HepG2 (cell line): Measurements from ENCODE around the gene SDR39U1. TPM values are rescaled to one million over a fixed set of nuclear protein-coding genes. Genes with fewer than 3 reads are reported as not detected.
A peak's percentile ranks its signal among the peaks of the same experiment; 100 is the strongest.

ENCODE experiments used
- BRCA1 ChIP-seq: sonication (generic); formaldehyde crosslinking; IDR thresholded peaks from 2 replicates; pipeline ENCODE4 v1.4.0; 2020; ENCODE audit warnings: missing genetic modification reagents
- CENPT ChIP-seq: sonication (generic); formaldehyde crosslinking; IDR thresholded peaks from 2 replicates; pipeline ENCODE4 v1.8.0; 2022; ENCODE audit warnings: low read depth, mild to moderate bottlenecking, moderate library complexity, missing genetic modification reagents
- ELF4 ChIP-seq: sonication (generic); formaldehyde crosslinking; IDR thresholded peaks from 2 replicates; pipeline ENCODE4 v1.5.0; 2020; ENCODE audit warnings: missing genetic modification reagents, mild to moderate bottlenecking, moderate library complexity, borderline replicate concordance
- GATAD2A ChIP-seq: IDR thresholded peaks from 2 replicates; pipeline ENCODE4 v1.6.1; 2016
- HDAC6 ChIP-seq: fragments of 200-600 bp; sonication (generic); IDR thresholded peaks from 2 replicates; pipeline ENCODE4 v1.7.0; 2017; ENCODE audit warnings: mild to moderate bottlenecking, antibody characterized with exemption, low read length, low read depth
- HMG20B ChIP-seq: conservative IDR thresholded peaks from 2 replicates; pipeline ENCODE4 v1.6.1; 2016; ENCODE audit warnings: missing genetic modification reagents, missing compliant biosample characterization
- IKZF5 ChIP-seq: IDR thresholded peaks from 2 replicates; pipeline ENCODE4 v1.6.1; 2018; ENCODE audit warnings: missing genetic modification reagents, mild to moderate bottlenecking, missing compliant biosample characterization
- KLF13 ChIP-seq: sonication (generic); formaldehyde crosslinking; IDR thresholded peaks from 2 replicates; pipeline ENCODE4 v1.4.0; 2020; ENCODE audit warnings: mild to moderate bottlenecking, missing genetic modification reagents
- PRDM4 ChIP-seq: sonication (generic); formaldehyde crosslinking; IDR thresholded peaks from 2 replicates; pipeline ENCODE4 v1.9.0; 2021; ENCODE audit warnings: missing genetic modification reagents, borderline replicate concordance
- RCOR2 ChIP-seq: IDR thresholded peaks from 2 replicates; pipeline ENCODE4 v1.6.1; 2016; ENCODE audit warnings: missing biosample characterization, missing genetic modification reagents
- SIX1 ChIP-seq: sonication (generic); formaldehyde crosslinking; IDR thresholded peaks from 2 replicates; pipeline ENCODE4 v1.4.0; 2020; ENCODE audit warnings: missing genetic modification reagents, borderline replicate concordance
- SNRNP70 ChIP-seq: fragments of 200-400 bp; formaldehyde crosslinking; IDR thresholded peaks from 2 replicates; pipeline ENCODE4 v1.6.1; 2017; ENCODE audit warnings: mild to moderate bottlenecking, low read depth, low read length, moderate library complexity
- SUZ12 ChIP-seq: fragments of 150-350 bp; IDR thresholded peaks from 2 replicates; pipeline ENCODE4 v1.6.1; 2014; ENCODE audit warnings: low read depth, low read length
- TBL1XR1 ChIP-seq: fragments of 150-350 bp; IDR thresholded peaks from 2 replicates; pipeline ENCODE4 v1.6.1; 2014; ENCODE audit warnings: borderline replicate concordance, low read length; ENCODE audit not compliant: partially characterized antibody
- U2AF1 ChIP-seq: fragments of 200-400 bp; formaldehyde crosslinking; optimal IDR thresholded peaks from 2 replicates; pipeline ENCODE3; 2017; ENCODE audit warnings: mild to moderate bottlenecking, low read depth, low read length
- ZBTB7A ChIP-seq: sonication (generic); formaldehyde crosslinking; IDR thresholded peaks from 2 replicates; pipeline ENCODE4 v1.8.0; 2022; ENCODE audit warnings: mild to moderate bottlenecking, missing genetic modification reagents
- ZFX ChIP-seq: sonication (generic); formaldehyde crosslinking; IDR thresholded peaks from 2 replicates; pipeline ENCODE4 v1.4.0; 2020; ENCODE audit warnings: mild to moderate bottlenecking, low read depth, missing genetic modification reagents, moderate library complexity
- ZNF101 ChIP-seq: sonication (generic); formaldehyde crosslinking; IDR thresholded peaks from 2 replicates; pipeline ENCODE4 v1.4.0; 2020; ENCODE audit warnings: mild to moderate bottlenecking, low read depth, missing genetic modification reagents, borderline replicate concordance
- ZNF17 ChIP-seq: sonication (generic); formaldehyde crosslinking; IDR thresholded peaks from 2 replicates; pipeline ENCODE4 v1.5.0; 2020; ENCODE audit warnings: mild to moderate bottlenecking, missing genetic modification reagents
- ZNF446 ChIP-seq: sonication (generic); formaldehyde crosslinking; IDR thresholded peaks from 2 replicates; pipeline ENCODE4 v1.5.0; 2020; ENCODE audit warnings: mild to moderate bottlenecking, missing genetic modification reagents
- ZNF614 ChIP-seq: IDR thresholded peaks from 2 replicates; pipeline ENCODE4 v1.6.1; 2018; ENCODE audit warnings: missing biosample characterization, missing genetic modification reagents, inconsistent platforms, borderline replicate concordance
- ZNF800 ChIP-seq: sonication (generic); formaldehyde crosslinking; IDR thresholded peaks from 2 replicates; pipeline ENCODE4 v1.4.0; 2020; ENCODE audit warnings: missing genetic modification reagents
- polyA plus RNA-seq, 8 experiments: library from polyadenylated mRNA; depleted of rRNA in 3 of 8; stranded (reverse) in 7 of 8; unstranded in 1 of 8; fragments of >200 nt; fragmentation: Illumina TruSeq in 4 of 8; extraction: Trizol in 4 of 8; gene quantifications; 2 replicates each; pipeline versions ENCODE4 v1.2.1 to v1.2.3, GENCODE V29; 2011 to 2016; ENCODE audit warnings: low read depth in 4 of 8, missing spikeins in 1 of 8, mixed read lengths in 1 of 8; ENCODE audit not compliant: insufficient read depth in 1 of 8
- total RNA-seq, 5 experiments: library from RNA; depleted of rRNA; stranded (reverse); fragments of >200 nt; fragmentation: Illumina TruSeq; extraction: Trizol; gene quantifications; 2 replicates each; pipeline ENCODE4 v1.2.3, GENCODE V29; 2016; ENCODE audit warnings: low read depth in 1 of 5
- TF ChIP-seq, protein P1 (sequence below): sonication (generic); formaldehyde crosslinking; IDR thresholded peaks from 2 replicates; pipeline ENCODE4 v1.8.0; 2022; ENCODE audit warnings: mild to moderate bottlenecking, missing genetic modification reagents, borderline replicate concordance

SDR39U1 gene
- total and polyA plus RNA-seq, 2 of the 13 experiments (the other 11 are each of a cell fraction or from before 2014, with no cell fraction given): 34.4 to 129 TPM

DNA sequence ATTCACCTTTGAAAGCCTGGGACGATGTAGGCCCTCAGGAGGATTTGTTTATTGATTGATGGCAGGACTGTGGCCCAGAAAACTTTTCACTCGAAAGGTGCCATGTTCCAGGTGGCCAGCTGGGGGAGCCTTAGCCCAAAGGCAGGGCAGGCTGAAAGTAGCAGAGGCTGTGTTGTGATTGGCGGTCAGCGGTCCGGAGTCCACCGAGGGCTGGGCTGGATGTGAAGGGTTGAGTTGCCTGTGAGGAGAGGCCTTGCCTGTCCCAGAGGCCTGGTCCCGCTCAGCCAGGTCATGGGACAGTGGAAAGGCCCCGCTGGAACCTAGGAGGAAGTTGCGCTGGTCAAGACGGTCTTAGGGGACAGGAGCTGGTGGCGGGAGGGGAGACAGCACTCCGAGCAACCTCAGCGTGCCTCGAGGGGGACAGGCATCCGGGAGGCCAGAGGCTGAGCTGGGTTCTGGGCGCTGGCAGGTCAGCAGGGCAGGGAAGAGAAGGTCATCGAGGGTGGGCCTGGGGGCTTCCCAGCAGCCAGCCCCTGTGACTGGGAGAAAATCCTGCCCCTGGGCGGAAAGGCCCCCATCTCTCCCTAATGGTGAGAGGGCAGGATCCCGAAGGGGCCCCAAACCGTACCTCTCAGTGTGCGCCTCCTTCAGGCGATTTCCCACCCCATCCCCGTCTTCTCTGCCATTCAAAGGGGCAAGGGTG is 39.2 kb upstream of the SDR39U1 start (continued):
- TF ChIP-seq ZNF800 (CRISPR knock-in tag): peak; percentile 51; the same call in 1 of the 2 replicates
- peak; percentile 54 for TF ChIP-seq U2AF1
- no peak for TF ChIP-seq HDAC6
- peak; percentile 100 for TF ChIP-seq ZFX (CRISPR knock-in tag)
- TF ChIP-seq SUZ12: 0 out of 2 replicates have a peak, but pooled peaks have one; percentile 28
- no peak for TF ChIP-seq ELF4 (CRISPR knock-in tag)
- TF ChIP-seq ZBTB7A (CRISPR knock-in tag): 0 out of 2 replicates have a peak, but pooled peaks have one; percentile 43
- TF ChIP-seq SNRNP70: no peak
- peak; percentile 28 for TF ChIP-seq TBL1XR1
- TF ChIP-seq BRCA1: peak; percentile 97
- no peak for TF ChIP-seq ZNF446 (CRISPR knock-in tag)
- TF ChIP-seq KLF13 (CRISPR knock-in tag): peak; percentile 70; the same call in 1 of the 2 replicates
- TF ChIP-seq SIX1 (CRISPR knock-in tag): no peak
- TF ChIP-seq ZNF17 (CRISPR knock-in tag): no peak
- TF ChIP-seq GATAD2A: peak; percentile 77; the same call in 1 of the 2 replicates
- no peak; the same call in 1 of the 2 replicates for TF ChIP-seq RCOR2
- TF ChIP-seq PRDM4 (CRISPR knock-in tag): no peak
- TF ChIP-seq ZNF614 (CRISPR knock-in tag): peak; percentile 97
- peak; percentile 96 for TF ChIP-seq IKZF5
- peak; percentile 89; the same call in 1 of the 2 replicates for TF ChIP-seq ZNF101 (CRISPR knock-in tag)
- TF ChIP-seq CENPT (CRISPR knock-in tag): no peak
- TF ChIP-seq, protein P1, sequence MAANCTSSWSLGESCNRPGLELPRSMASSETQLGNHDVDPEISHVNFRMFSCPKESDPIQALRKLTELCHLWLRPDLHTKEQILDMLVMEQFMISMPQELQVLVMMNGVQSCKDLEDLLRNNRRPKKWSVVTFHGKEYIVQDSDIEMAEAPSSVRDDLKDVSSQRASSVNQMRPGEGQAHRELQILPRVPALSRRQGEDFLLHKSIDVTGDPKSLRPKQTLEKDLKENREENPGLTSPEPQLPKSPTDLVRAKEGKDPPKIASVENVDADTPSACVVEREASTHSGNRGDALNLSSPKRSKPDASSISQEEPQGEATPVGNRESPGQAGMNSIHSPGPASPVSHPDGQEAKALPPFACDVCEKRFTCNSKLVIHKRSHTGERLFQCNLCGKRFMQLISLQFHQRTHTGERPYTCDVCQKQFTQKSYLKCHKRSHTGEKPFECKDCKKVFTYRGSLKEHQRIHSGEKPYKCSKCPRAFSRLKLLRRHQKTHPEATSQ (CRISPR knock-in tag): peak; percentile 99; the same call in 1 of the 2 replicates
- peak; percentile 91 for TF ChIP-seq HMG20B (CRISPR knock-in tag)
